A673 (cell line): Measurements from ENCODE around the gene PHF14. TPM values are rescaled to one million over a fixed set of nuclear protein-coding genes. Genes with fewer than 3 reads are reported as not detected.
A peak's percentile ranks its signal among the peaks of the same experiment; 100 is the strongest.

ENCODE experiments used
- BruUV-seq: library from RNA; stranded (reverse); fragments of 400-500 nt; replicated peaks from 2 replicates; lab custom pipeline; 2021; lab: Mats Ljungman, UMichigan
- CTCF ChIA-PET: fragments of 300-600 bp; sonication (Branson Sonifier 250); formaldehyde crosslinking; loops from one replicate; lab custom pipeline; 2022; ENCODE audit warnings: antibody characterized with exemption; lab: Charles Lee
- POLR2A ChIA-PET: fragments of 300-600 bp; sonication (Branson Sonifier 250); formaldehyde crosslinking; loops from one replicate; lab custom pipeline; 2022; ENCODE audit warnings: antibody characterized with exemption; ENCODE audit not compliant: low non-redundant PET; lab: Charles Lee
- DNase-seq: peaks from one replicate; pipeline ENCODE4 v3.0.0-alpha.2; 2015; ENCODE audit warnings: low spot score
- H3K27ac ChIP-seq: fragments of 200-600 bp; sonication (generic); 2 replicates; pipeline ENCODE4 v1.5.1; 2016; ENCODE audit warnings: mixed run types, low read depth, mild to moderate bottlenecking, mixed read lengths, antibody characterized with exemption, low read length; ENCODE audit not compliant: poor library complexity, severe bottlenecking
- H3K27me3 ChIP-seq: fragments of 200-600 bp; sonication (generic); replicated peaks from 2 replicates; pipeline ENCODE4 v1.6.1; 2017; ENCODE audit warnings: mixed run types, low read depth, mild to moderate bottlenecking, mixed read lengths, antibody characterized with exemption, low read length; ENCODE audit not compliant: insufficient read depth, poor library complexity
- H3K36me3 ChIP-seq: fragments of 200-600 bp; sonication (generic); 2 replicates; pipeline ENCODE4 v1.6.1; 2016; ENCODE audit warnings: mixed run types, mild to moderate bottlenecking, mixed read lengths, antibody characterized with exemption, low read length; ENCODE audit not compliant: insufficient read depth, poor library complexity, severe bottlenecking
- H3K4me1 ChIP-seq: fragments of 200-600 bp; sonication (generic); 2 replicates; pipeline ENCODE4 v1.6.1; 2017; ENCODE audit warnings: mixed run types, mild to moderate bottlenecking, mixed read lengths, antibody characterized with exemption, low read length; ENCODE audit not compliant: insufficient read depth, poor library complexity, severe bottlenecking
- H3K4me3 ChIP-seq: fragments of 200-600 bp; sonication (generic); 2 replicates; pipeline ENCODE4 v1.5.1; 2016; ENCODE audit warnings: low read depth, mixed run types, mild to moderate bottlenecking, mixed read lengths, low read length; ENCODE audit not compliant: poor library complexity, severe bottlenecking
- H3K9me3 ChIP-seq: fragments of 200-600 bp; sonication (generic); 2 replicates; pipeline ENCODE4 v1.6.1; 2016; ENCODE audit warnings: mixed run types, low read depth, mild to moderate bottlenecking, mixed read lengths, antibody characterized with exemption, low read length; ENCODE audit not compliant: poor library complexity, severe bottlenecking
- CTCF ChIP-seq: fragments of 300-800, 200-600 bp; sonication (generic); conservative IDR thresholded peaks from 2 replicates; pipeline ENCODE4 v1.5.1; 2017; ENCODE audit warnings: low read depth, mild to moderate bottlenecking, antibody characterized with exemption, low read length, moderate library complexity, mixed read lengths
- EZH2 ChIP-seq: fragments of 200-600 bp; sonication (generic); IDR thresholded peaks from 2 replicates; pipeline ENCODE4 v1.6.1; 2017; ENCODE audit warnings: borderline replicate concordance, low read depth, mild to moderate bottlenecking, mixed read lengths, antibody characterized with exemption, low read length; ENCODE audit not compliant: poor library complexity, severe bottlenecking
- intact Hi-C: fragments of 100-400 bp; cut with micrococcal nuclease; formaldehyde crosslinking; loops from one replicate; pipeline ENCODE4 v1.10.0; 2022; ENCODE audit not compliant: unreplicated experiment
- total RNA-seq: library from RNA; stranded (reverse); gene quantifications from 2 replicates; pipeline ENCODE4 v1.2.3, GENCODE V29; 2021

Gene PHF14
- total RNA-seq, 1 experiment from 2014 or later = 79.5 TPM

GRCh38 chr7:11009631-11010030 is 36.0 kb downstream of the PHF14 start:
- no peaks in the 10 kb centered on the region for H3K9me3 ChIP-seq
- H3K27me3 ChIP-seq = no peaks in the 10 kb centered on the region
- H3K4me3 ChIP-seq = no peak overlapping the region
- POLR2A ChIA-PET = no interaction called here
- H3K36me3 ChIP-seq = peaks cover 17% of the 10 kb centered on the region
- TF ChIP-seq CTCF (no peak), EZH2 (no peak)
- no peaks in the 10 kb centered on the region for H3K4me1 ChIP-seq
- intact Hi-C loops = no loop called here
- BruUV-seq = no TSS peak
- CTCF ChIA-PET = no interaction called here
- no peak overlapping the region for H3K27ac ChIP-seq
- no peak for DNase-seq

GRCh38 chr7:11021468-11021867 is 47.8 kb downstream of the PHF14 start:
- POLR2A ChIA-PET = no interaction called here
- CTCF ChIA-PET = no interaction called here
- Histone ChIP-seq H3K4me1 (peaks cover 6% of the 10 kb centered on the region), H3K27me3 (no peaks in the 10 kb centered on the region), H3K36me3 (peaks cover 24% of the 10 kb centered on the region), H3K27ac (no peak overlapping the region), H3K4me3 (no peak overlapping the region), H3K9me3 (no peaks in the 10 kb centered on the region)
- TF ChIP-seq CTCF (no peak), EZH2 (no peak)
- intact Hi-C loops = no loop called here
- no peak for DNase-seq
- no TSS peak for BruUV-seq

GRCh38 chr7:11026452-11027359 is 53.0 kb downstream of the PHF14 start:
- no TSS peak for BruUV-seq
- TF ChIP-seq EZH2 (no peak), CTCF (no peak)
- intact Hi-C loops = no loop called here
- H3K27ac ChIP-seq = no peak overlapping the region
- peaks cover 36% of the 10 kb centered on the region for H3K36me3 ChIP-seq
- ChIA-PET CTCF (no interaction called here), POLR2A (no interaction called here)
- H3K4me1 ChIP-seq = peaks cover 16% of the 10 kb centered on the region
- no peaks in the 10 kb centered on the region for H3K9me3 ChIP-seq
- H3K4me3 ChIP-seq = no peak overlapping the region
- peak; percentile 68 for DNase-seq
- H3K27me3 ChIP-seq = no peaks in the 10 kb centered on the region
